Skin of body (tissue), 2 donors: ENCODE data around the gene FKBP2. TPM values are rescaled to one million over a fixed set of nuclear protein-coding genes. Genes with fewer than 3 reads are reported as not detected.

Experiments used
- DNase-seq: peaks from one replicate; lab custom pipeline; 2025; lab: John Stamatoyannopoulos, UW
- total RNA-seq: library from RNA; depleted of rRNA; stranded (reverse); fragments of >200 nt; gene quantifications from one replicate; pipeline ENCODE4 v1.2.3, GENCODE V29; 2014

FKBP2 gene
- total RNA-seq, 1 donor from 2014 or later: 39.4 TPM

DNA sequence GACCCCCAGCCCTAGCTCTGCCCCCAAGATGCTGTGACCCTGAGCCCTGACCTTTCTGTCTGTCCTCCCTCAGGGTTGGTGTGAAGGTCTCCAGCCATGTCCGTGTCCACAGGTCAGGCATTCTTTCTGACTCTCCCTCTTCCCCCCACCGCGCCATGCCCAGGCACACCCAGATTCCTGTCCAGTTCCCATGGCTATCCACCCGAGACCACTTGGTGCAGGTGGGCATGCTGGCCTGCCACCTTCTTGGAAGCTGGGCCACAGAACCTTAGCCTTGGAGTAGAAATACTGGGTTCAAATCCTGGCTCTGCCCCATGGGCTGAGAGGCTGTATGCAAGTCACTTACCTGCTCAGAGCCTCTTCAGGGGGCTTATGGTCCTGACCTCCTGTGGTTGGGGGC, 8.1 kb downstream of the FKBP2 start:
- DNase-seq: no peak

DNA sequence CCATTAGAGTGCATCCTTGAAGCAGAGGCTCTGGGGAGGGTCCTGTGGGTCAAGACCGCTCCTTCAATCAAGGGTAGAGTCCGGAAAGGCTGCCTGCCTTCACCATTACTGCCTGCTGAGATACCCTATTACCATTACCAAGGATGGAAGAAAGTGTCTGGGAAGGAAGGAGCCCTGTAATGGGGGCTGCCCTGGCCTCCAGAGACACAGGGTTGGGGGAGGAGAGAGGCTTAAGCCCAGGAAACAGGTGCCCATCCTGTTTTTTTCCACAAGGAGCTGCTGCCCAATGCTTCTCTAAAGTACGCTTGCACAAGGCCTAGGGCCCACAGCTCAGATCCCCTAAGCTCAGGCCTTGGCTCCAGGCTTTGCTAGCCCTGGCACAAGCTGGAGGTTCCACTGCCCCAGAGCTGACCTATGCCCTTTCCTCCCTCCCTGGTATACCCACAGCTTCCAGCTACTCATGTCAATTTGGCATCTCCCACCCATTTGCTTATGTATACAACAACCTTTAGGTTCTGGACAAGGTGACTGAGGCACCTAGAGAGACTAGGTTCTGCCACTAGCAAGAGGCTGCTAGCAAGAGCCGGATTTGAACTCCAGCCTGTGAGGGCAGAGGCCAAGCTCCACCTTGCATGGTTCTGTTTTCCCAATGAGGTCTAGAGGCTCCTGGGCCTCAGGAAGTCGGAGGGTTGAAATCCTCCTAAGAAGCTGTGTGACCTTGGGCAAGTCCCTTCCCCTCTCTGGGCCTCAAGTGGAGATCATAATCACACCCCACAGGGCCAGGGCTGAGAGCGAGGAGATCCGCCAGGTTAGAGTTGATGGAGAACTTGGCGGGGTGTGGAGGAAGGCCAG, 8.9 kb downstream of the FKBP2 start:
- DNase-seq: no peak

DNA sequence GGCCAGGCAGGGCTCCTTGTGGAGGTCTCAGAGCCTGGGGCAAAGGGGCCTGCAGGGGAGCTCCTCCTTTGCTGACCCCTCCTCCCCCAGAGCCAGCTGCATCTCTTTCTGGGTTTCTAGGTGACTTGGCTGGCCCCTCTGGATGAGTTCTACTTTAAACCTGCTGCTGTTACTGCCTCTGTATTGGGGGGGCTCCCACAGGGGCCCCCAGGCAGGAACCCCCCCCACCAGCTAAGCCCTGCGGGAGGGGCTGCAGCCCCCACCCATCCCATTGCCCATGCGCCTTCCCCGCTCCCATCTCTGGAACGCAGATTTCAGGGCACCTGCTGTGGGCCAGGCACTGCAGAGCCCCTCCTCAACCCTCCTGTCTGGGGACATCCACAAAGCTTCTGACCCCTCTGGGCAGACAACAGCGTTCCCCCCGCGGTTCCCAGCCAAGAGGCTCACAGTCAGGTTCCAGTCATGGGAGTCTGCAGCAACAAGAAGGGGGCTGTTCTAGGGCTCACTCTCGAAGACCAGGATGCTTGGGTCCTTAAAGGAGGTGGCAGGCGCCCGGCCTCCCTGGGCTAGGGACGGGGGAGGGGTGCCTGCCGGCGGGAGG, 9.6 kb downstream of the FKBP2 start:
- DNase-seq: no peak

DNA sequence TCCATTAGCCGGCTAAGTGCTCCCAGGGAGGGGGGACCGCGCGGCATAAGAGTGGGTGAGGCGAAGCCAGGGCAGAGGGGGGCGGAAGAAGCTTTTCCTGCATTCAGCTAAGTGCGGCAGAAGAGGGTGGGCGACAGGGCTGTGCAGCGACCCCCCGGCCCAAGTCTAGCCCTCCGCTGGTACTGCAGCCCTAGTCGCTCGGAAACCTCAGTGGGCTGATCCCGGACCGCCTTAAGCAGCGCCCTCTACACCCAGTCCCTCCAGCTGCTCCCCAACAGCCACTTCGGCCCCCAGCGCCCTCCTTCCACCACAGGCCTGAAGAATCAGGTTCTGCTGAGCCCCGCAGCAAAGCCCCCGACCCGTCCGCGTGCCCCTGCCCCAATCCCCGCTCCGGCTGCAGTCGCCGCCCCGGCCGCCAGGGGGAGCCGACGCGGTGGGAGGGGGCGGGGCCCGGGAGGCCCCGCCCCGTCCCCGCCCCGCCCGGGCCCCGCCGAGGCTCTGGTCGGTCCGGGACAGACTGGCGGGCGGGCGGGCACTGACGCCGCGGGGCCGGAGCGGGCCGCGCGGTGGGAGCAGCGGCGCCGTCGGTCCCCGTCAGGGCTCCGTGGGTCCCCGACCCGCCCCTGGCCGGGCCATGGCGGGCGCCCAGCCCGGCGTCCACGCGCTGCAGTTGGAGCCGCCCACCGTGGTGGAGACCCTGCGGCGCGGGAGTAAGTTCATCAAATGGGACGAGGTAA, 10.3 kb downstream of the FKBP2 start, which contains the start of gene PLCB3:
Gene PLCB3 (plus strand): TSS at position 515 of the 737 bp plus-strand sequence. CDS start 120 bp downstream, at position 635.
- DNase-seq: no peak

DNA sequence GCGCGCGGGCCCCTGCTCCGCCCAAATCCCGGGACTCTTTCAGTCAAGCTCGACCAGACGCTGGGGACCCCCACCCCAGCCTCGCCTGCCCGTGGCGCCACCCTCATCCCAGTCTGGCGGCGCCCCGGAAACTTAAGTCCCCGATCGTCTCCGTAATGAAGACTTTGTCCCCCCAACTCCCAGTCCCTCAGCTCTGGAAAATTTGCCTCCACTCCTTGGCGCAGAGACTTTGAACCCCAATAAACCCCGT, 10.8 kb downstream of the FKBP2 start:
- DNase-seq: no peak

DNA sequence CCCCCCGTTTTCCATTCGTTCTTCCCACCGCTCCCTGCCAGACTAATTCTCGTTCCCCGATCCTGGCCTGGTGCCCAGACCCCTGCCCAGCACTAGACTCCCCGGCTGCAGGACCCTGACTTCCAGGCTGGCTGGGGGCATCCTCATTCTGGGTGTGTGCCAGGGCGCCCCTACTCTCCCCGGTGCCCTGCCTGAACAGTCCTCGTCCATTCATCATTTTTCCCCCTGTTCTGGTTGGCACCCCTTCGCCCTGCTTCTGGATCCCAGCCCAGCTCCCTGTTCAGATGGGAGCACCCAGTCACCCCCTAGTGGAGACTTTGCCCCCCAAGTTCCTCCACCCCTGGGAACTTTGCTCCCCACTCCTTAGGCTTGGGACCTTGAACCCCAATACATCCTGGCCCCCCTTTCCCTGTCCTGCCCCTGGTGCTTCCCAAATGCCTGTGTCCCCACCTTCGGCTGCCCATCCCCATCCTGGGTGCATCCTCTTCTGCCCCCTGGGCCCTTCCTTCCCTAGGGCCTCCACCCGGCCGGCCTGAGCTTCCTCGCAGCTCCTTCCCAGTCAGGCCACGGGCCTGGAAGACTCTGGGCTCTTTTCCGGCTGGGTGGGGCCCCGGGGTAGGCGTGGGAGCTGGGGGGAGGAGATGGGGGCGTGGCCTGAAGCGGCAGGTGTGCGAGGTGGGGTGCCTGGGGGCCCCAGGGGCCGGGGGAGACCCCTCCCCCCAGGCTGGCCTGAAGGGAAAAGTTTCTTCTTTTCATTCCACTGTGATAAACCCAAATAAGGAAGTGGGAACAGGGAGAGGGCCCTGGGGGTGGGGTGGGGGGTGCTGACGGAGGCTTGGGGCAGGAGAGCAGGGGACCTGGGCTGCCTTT, 11.3 kb downstream of the FKBP2 start:
- DNase-seq: no peak

DNA sequence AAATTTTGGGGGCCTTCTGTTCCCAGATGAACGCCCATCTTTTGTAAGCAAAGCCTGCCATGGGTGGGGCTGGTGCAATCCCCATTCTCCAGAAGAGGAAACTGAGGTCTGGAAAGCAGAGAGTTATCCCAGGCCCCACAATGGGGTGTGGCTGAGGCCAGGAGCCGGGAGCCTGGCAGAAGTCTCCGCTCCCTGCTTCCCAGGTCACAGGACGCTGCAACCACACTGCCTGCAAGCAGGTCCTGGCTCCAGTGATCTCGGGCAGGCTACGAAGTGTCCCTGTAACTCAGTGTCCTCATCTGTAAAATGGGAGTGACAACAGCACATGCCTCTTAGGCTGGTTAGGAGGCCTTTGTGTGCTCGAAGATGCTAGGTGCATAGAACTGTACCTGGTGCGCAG, 12.1 kb downstream of the FKBP2 start:
- no peak for DNase-seq

DNA sequence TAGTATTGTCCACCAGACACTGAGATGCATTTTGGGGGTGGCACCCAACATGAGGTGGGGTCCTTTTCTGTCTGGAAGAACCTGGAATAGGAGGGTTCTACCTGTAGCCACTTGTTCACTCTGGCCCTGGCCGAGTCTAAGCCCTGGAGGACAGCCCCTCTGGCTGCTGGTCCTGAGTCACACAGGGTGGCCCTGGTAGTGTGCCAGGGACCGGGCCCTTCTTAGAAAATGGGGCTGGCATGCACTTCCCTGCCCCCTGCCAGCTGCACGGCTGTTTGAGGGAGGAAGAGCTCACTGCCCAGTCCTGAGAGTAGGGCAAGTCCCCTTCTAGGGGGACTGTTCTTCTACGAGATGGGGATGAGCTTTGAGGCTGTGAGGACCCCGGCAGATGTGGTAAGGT, 12.6 kb downstream of the FKBP2 start:
- no peak for DNase-seq

DNA sequence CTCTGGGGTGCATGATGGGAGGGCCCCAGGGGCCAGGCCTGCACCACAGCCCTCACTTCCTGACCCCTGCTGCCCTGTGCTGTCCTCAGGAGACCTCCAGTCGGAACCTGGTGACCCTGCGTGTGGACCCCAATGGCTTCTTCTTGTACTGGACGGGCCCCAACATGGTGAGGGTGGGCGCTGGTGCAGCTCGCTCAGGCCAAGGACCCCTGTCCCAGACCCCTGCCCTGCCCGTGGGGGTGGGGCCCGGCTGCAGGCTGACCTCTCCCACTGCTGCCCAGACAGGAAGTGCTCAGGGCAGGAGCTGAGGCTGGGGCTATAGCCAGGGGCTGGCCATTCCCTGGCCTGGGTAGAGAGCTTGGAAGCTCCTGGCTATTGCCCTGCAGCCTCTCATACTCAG, 13.4 kb downstream of the FKBP2 start:
- no peak for DNase-seq

DNA sequence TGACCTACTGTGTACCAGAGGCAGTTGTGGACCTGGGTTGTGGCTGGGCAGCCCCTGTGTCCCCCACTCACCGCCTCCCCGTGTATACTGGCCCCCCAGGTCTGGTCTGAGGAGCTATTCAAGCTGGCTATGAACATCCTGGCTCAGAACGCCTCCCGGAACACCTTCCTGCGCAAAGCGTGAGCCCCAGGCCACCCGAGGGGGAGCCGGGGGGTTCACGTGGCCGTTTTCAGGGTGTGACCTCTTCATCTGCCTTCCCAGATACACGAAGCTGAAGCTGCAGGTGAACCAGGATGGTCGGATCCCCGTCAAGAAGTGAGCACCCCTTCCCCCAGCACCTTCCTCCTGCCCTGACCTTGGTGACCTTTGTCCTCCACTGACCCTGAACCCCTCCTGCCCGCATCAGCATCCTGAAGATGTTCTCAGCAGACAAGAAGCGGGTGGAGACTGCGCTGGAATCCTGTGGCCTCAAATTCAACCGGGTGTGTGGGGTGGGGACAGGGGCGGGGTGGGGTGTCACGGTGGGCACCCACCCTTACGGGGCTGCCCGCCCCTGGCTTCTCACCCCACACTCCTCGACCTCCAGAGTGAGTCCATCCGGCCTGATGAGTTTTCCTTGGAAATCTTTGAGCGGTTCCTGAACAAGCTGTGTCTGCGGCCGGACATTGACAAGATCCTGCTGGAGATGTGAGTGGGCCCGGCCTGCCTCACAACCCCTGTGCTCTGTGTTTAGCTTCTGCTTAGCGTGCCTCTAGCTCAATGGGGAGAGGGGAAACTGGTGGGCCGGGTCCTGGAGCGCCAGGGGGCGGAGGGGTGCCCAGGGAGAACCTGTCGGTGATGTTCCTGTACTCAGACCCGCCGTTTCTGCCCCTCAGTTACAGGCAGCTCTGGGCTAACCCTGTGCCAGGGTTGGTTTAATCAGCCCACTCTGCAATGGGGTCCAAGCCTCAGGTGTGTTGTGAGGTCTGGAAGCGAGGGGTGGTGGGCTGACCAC, 14.5 kb downstream of the FKBP2 start:
- DNase-seq: no peak

DNA sequence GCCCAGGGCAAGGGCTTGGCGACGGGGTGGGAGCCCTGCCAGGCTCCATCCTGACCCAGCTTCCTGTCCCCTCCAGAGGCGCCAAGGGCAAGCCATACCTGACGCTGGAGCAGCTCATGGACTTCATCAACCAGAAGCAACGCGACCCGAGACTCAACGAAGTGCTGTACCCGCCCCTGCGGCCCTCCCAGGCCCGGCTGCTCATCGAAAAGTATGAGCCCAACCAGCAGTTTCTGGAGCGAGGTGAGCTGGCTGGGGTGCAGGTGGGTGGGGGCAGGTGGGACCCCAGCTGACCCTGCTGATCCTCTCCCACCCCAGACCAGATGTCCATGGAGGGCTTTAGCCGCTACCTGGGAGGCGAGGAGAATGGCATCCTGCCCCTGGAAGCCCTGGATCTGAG, 15.4 kb downstream of the FKBP2 start:
- DNase-seq: no peak

DNA sequence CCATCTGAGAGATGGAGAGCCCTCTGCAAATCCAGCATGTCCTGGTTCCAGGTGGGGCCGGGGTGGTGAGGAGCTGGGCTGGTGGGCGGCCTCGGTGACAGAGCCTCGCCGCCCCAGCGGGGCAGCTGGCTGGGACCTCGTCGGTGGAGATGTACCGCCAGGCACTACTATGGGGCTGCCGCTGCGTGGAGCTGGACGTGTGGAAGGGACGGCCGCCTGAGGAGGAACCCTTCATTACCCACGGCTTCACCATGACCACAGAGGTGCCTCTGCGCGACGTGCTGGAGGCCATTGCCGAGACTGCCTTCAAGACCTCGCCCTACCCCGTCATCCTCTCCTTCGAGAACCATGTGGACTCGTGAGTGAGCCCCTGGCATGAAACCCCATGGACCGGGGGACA, 17.5 kb downstream of the FKBP2 start:
- DNase-seq: no peak

DNA sequence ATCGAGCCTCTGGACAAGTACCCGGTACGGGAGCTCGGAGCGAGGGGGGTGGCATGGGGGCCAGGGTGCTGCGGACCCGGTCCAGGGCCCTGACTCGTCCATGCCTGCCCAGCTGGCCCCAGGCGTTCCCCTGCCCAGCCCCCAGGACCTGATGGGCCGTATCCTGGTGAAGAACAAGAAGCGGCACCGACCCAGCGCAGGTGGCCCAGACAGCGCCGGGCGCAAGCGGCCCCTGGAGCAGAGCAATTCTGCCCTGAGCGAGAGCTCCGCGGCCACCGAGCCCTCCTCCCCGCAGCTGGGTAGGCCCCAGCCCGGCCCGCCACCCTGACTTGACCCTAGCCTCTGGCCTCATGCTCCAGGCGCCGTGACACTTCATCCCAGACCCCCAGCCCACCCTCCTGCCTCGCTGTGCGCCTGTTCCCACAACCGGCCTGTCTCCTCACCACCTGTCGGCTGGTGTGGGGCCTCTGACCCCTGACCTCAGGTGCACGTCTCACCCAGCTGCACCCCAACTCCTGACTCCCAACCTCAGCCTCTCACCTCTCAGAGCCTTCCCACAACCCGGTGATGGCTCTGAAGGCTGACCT, 18.1 kb downstream of the FKBP2 start:
- DNase-seq: no peak

DNA sequence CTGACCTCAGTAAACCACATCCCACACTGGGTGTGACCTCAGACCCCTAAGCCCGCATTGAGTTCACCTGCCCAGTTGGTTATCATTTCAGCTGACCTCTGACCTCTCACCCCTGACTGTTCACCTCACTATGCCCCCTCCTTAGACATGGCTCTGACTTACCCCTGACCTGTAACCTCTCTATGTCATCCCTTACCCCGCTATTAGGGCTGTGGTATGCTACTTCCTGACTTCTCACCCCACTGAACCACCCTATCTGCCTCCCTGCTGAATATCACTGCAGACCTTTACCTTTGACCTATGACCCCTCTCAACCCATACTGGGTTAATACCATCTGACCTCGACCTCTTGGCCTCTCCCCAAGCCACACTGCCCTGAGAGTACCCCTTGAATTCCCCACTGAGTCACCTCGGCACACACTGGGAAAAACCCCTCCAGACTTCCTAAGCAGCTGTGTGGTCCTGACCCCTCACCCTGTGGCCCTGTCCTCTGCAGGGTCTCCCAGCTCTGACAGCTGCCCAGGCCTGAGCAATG, 18.7 kb downstream of the FKBP2 start:
- no peak for DNase-seq

DNA sequence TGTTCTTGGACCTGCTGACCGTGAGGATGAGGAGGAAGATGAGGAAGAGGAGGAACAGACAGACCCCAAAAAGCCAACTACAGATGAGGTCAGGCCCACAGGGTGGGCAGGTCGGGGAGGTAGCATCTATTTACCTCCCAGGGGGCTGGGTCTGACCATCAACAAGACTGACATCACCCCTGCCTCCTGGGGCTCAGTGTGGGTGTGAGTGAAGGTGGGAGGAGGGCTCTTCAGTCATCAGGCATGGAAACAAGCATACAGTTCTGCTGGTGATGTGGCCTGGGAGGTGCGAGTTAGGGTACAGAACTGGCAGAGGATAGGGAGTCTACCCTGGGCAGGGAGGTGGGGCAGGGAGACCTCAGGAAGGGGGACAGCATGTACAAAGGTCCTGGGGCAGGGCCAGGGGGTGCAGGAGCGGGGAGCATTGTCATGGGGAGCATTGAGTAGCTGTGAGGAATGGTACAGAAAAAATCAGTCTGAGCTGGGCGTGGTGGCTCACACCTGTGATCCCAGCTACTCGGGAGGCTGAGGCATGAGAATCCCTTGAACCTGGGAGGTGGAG, 19.3 kb downstream of the FKBP2 start:
- DNase-seq: no peak

DNA sequence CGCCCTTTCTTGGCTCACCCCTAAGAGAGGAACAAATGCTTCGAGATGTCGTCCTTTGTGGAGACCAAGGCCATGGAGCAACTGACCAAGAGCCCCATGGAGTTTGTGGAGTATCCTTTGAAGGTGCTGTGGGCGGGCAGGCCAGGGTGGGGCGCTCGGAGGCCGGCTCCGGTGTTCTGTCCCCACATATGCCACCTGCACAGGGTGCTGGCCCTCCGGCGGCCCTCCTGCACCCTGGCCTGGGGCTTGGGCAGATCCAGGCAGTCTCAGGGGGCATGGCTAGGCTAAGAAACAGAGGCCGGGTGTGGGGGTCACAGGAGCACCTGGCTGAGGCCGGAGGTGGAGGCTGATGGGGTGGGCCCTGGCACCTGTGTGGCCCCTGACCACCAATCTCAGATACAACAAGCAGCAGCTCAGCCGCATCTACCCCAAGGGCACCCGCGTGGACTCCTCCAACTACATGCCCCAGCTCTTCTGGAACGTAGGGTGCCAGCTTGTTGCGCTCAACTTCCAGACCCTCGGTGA, 20.7 kb downstream of the FKBP2 start:
- no peak for DNase-seq

DNA sequence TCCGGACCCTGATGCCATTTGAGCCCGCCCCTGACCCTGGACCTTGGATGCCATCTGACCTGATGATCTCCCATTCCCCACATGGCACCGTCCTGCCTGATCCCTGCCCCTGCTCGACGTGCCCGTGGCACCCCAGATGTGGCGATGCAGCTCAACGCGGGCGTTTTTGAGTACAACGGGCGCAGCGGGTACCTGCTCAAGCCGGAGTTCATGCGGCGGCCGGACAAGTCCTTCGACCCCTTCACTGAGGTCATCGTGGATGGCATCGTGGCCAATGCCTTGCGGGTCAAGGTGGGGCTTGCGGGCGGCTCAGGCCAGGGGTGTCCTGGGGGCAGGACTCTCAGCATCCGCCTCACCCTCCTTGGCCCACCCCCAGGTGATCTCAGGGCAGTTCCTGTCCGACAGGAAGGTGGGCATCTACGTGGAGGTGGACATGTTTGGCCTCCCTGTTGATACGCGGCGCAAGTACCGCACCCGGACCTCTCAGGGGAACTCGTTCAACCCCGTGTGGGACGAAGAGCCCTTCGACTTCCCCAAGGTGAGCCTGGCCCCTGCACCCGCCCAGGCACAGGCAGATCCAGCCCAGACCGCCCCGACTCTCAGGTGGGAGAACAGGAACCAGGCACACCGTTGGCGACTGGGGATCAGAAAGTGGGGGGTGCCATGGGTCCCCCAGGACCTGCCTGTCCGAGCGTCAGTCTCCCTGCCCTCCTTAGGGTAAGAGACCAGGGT, 21.5 kb downstream of the FKBP2 start:
- DNase-seq: no peak
